Head of caudate nucleus (tissue), 42 donors: ENCODE data around the gene PYDC1.
"Not testable (repeated sequence)": the region's sequence is repeated elsewhere in the genome, so short reads cannot be mapped to it uniquely, and the experiment has no call there.

Source experiments
- DNase-seq, 42 donors: peaks; one replicate each; pipeline versions ENCODE4 v3.0.0 to v3.0.0-alpha.2; 2020 to 2021; ENCODE audit warnings: mixed read lengths in 7 of 42
- intact Hi-C: fragments of 100-400 bp; cut with DNase I; formaldehyde crosslinking; loops from one replicate; pipeline ENCODE4 v1.15.0; 2022

PYDC1 gene

GRCh38 chr16:31216422-31217135 lies at the start of gene PYDC1:
Gene PYDC1 (minus strand): TSS chr16:31217135. CDS start chr16:31217028, 107 bp downstream.
- peak in 4 of 42 donors; percentile 6 to 25 (median 9) for DNase-seq
- intact Hi-C loops: no loop called here

- intact Hi-C loops: no loop called here
- DNase-seq: peak in 4 of 42 donors; percentile 1 to 35 (median 26)
Observed at GRCh38 chr16:31265329-31266245, 48.7 kb upstream of the PYDC1 start.

GRCh38 chr16:31262084-31262483 lies 45.1 kb upstream of the PYDC1 start:
- intact Hi-C loops: no loop called here
- peak in 2 of 42 donors; percentile 5 to 26 for DNase-seq

GRCh38 chr16:31260136-31260931 lies 43.4 kb upstream of the PYDC1 start:
- DNase-seq: peak in 1 of 42 donors; percentile 34
- intact Hi-C loops: no loop called here

GRCh38 chr16:31258366-31258765 lies 41.4 kb upstream of the PYDC1 start:
- intact Hi-C loops: no loop called here
- peak in 1 of 42 donors; percentile 15 for DNase-seq

GRCh38 chr16:31256466-31256865 lies 39.5 kb upstream of the PYDC1 start:
- intact Hi-C loops: no loop called here
- no peak for DNase-seq

GRCh38 chr16:31253642-31254045 lies 36.7 kb upstream of the PYDC1 start:
- intact Hi-C loops: no loop called here
- DNase-seq: peak in 24 of 42 donors; percentile 3 to 65 (median 22)

- intact Hi-C loops: no loop called here
Observed at GRCh38 chr16:31251435-31251834, 34.5 kb upstream of the PYDC1 start.

GRCh38 chr16:31250782-31251384 lies 33.9 kb upstream of the PYDC1 start:
- intact Hi-C loops: no loop called here
- DNase-seq: no peak

More at GRCh38 chr16:31251435-31251834, 34.5 kb upstream of the PYDC1 start:
- DNase-seq: no peak

- DNase-seq: no peak
- intact Hi-C loops: no loop called here
Observed at GRCh38 chr16:31248344-31248743, 31.4 kb upstream of the PYDC1 start.

GRCh38 chr16:31246296-31246695 lies 29.4 kb upstream of the PYDC1 start:
- intact Hi-C loops: no loop called here
- DNase-seq: no peak

GRCh38 chr16:31245598-31245997 lies 28.7 kb upstream of the PYDC1 start:
- DNase-seq, intact Hi-C loops: not testable (repeated sequence)

- intact Hi-C loops: no loop called here
- DNase-seq: peak in 1 of 42 donors; percentile 11
Observed at GRCh38 chr16:31243734-31244670, 27.1 kb upstream of the PYDC1 start.

- intact Hi-C loops: no loop called here
- no peak for DNase-seq
Observed at GRCh38 chr16:31242206-31242605, 25.3 kb upstream of the PYDC1 start.

- intact Hi-C loops: no loop called here
- no peak for DNase-seq
Observed at GRCh38 chr16:31238041-31238440, 21.1 kb upstream of the PYDC1 start.

GRCh38 chr16:31229501-31229900 lies 12.6 kb upstream of the PYDC1 start:
- intact Hi-C loops: no loop called here
- DNase-seq: no peak

- intact Hi-C loops: no loop called here
- no peak for DNase-seq
Observed at GRCh38 chr16:31228206-31228605, 11.3 kb upstream of the PYDC1 start.

- intact Hi-C loops: no loop called here
- DNase-seq: no peak
Observed at GRCh38 chr16:31225193-31225592, 8.3 kb upstream of the PYDC1 start.
